Cerebellar nuclear complex (tissue), 1 donor: ENCODE results near the gene ZFR2.
"Not testable (repeated sequence)": the region's sequence is repeated elsewhere in the genome, so short reads cannot be mapped to it uniquely, and the experiment has no call there.

ENCODE experiments used
- DNase-seq, 2 experiments: peaks; one replicate each; lab custom pipeline; 2025; lab: John Stamatoyannopoulos, UW

Gene ZFR2

DNA sequence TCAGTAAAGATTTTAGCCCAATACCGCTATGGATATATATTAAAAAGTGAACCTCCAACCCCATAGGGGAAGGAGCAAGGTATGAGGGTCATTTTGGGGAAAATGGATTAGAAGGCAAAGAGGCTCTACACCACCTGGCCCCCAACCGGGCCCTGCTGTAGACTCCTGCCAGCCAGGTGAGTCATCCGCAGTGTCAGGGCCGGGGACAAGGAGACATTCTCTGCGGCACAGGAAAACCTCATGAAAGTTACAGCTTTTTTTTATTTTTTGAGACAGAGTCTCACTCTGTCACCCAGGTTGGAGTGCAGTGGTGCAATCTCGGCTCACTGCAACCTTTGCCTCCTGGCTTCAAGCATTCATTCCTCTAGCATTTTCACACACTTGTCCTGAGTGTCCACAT is 32.0 kb downstream of the ZFR2 start:
- DNase-seq: no peak

GRCh38 chr19:3835055-3835435 is 33.8 kb downstream of the ZFR2 start:
- DNase-seq: no peak

DNA sequence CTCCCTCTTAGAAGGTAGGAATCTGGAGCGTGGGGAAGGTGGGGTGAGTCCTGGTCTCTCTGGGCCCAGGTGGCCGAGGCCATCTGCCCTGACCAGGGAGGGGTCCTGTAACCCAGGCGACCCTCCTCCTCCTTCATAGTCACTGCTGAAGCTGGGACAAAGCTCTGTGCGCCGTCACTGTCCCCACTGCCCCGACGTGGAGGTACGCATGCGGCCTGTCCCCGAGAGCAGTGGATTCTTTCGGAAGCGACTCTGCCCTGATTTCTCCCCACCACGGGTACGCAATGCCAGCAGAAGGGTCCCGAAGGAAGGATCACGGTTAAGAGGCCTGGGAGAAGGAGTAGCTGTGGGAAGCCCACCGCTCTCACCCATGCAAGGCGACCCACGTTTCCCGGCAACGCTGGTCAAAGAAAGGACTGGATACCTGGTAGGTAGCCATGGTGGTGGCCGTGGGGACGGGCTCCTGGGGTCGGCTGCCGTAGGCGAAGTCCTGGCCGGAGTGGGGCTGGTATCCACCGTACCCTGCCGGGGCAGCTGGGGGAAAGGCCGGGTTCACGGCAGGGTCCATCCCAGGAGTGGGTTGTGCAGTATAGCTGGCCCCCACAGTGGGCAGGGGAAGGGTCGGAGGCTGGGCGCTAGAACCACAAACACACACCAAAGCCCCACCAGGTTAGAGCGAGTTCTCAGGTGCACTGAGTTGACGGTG is 34.3 kb downstream of the ZFR2 start:
- DNase-seq: no peak

GRCh38 chr19:3833578-3834348 is 35.1 kb downstream of the ZFR2 start:
- no peak for DNase-seq

DNA sequence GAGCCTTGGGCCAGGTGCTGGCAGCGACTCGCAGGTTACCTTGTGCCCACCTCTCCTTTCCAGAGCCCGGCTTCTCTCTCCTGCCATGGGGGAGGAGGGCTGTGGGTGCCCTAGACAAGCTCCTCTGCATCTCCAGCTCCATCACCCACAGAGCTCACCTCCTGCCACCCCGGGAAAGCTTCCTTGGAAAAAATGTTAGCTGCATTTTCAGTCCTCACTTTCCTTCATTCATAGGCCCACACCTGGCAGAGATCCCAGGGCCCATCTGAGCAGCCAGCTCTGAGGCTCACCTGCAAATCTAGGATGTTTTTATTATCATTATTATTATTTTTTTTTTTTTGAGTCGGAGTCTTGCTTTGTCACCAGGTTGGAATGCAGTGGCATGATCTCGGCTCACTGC is 36.8 kb downstream of the ZFR2 start:
- no peak for DNase-seq

- DNase-seq: no peak
Measured at GRCh38 chr19:3831601-3832000, 37.2 kb downstream of the ZFR2 start.

DNA sequence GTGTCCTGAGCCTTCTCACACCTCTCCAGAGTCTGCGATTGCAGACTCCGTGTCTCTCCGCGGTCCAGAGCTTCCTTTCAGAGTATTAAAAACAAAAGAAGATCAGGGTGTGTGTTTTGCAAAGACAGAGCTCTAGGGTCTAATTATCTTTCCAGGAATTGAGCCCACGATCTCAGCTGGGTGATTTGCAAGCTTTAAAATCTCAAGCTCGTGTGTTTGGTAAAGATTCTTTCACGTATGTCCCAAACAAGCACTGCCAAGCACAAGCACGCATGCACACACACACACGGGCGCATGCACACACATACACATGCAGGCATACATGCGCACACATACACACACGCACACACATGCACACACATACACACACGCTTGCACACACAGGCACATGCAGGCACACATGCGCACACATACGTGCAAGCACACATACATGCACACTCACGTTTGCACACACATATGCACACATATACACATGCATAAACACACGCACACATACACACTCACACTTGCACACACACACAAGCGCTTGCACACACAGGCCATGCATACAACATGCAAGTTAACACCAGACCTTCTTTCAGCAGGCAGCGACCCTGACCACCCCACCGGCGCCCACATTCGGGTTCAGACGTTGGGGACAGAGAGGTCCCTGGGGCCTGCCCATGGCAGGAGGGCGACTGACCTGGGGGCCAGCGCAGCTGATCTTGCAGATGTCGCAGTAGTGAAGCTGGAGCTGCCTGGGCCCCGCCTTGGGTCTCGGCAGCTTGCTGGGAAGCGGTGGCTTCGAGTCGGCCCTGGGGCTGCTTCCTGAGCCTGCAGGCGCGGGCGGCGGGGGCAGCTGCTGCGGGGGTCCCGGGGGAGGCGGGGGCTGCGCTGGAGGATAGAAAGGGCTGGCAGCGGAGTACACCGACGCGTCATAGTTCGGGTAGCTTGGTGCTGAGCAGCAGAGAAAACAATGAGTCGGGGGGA is 37.9 kb downstream of the ZFR2 start:
- DNase-seq: no peak

DNA sequence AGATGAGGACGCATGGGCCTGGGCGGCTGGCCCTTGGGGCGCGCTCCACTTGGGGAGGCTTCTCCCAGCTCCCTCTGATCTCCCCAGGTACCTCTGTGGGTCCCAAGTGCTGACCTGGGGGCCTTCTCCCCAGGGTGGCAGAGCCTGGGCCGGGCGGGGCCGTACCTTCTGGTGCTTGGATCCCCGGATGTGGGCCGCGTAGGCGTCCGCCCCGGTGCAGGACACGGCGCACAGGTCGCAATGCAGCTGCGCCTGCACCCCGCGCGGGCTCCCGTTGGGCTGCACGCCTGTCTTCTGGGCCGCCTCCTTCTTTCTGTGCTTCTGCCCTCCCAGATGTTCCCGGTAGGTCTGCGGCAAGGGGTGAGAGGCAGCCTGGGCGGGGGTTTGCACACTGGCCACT is 41.5 kb downstream of the ZFR2 start:
- no peak for DNase-seq

GRCh38 chr19:3826163-3826562 is 42.7 kb downstream of the ZFR2 start:
- DNase-seq: no peak

- no peak for DNase-seq
Measured at GRCh38 chr19:3825286-3825956, 43.4 kb downstream of the ZFR2 start.

DNA sequence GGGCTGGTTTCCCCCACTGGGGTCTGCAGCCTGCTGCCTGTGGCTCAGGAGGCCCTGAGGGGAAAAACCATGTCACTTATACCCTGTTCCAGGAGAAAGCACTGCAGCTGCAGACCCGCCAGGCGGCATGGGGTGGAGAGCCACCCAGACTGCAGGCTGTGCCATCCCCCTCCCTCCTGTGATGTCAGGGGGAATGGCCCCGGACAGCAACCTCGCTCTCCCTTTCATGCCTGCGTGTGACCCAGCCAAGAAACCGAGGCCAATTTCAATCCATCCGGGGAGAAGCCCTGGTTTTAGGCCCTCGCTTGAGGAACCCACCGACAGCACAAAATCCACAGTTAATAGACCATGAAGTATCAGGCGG is 45.5 kb downstream of the ZFR2 start:
- no peak for DNase-seq

- no peak for DNase-seq
Measured at GRCh38 chr19:3822683-3823349, 46.0 kb downstream of the ZFR2 start.

- no peak for DNase-seq
Measured at GRCh38 chr19:3821857-3822364, 46.9 kb downstream of the ZFR2 start.

DNA sequence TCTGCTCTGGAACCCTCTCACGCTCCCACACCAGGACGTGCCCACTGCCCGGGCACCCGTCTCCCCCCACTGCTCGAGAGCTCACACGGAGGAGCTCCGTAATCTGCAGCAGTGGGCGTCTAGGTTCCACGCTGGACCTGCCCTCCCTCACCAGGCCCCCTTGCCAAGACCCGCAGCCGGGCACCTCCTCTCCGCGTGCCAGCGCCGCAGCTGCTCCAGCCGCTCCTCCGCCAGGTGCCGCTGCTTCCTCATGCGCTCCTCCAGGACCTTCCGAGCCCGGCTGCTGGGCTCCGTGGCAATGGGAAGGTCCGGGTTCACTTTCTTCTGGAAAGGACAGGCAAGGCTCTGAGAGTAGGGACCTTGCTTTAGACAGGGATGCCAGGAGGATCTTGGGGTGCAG is 47.7 kb downstream of the ZFR2 start:
- DNase-seq: no peak

GRCh38 chr19:3819989-3820388 is 48.8 kb downstream of the ZFR2 start:
- no peak for DNase-seq

GRCh38 chr19:3818918-3819317 is 49.9 kb downstream of the ZFR2 start:
- DNase-seq: no peak

DNA sequence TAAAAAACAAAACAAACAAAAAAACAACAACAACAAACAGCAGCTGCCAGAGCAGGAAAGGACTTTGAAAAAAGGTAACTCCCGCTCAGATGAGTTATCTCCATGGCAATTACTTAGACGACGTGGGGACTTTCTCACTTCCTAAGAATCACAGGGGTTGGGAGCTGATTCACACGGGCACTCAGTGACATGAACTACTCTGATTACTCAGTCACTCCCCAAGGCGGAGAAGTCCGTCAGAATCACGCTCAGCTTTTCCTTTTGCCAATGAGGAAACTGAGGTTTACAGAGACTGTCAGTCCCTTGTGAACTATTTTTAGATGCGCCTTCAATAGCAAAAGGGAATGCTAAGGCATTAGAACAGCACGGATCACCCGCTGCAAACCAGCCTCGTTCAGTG is 50.4 kb downstream of the ZFR2 start:
- no peak for DNase-seq

- no peak for DNase-seq
Measured at GRCh38 chr19:3817761-3818160, 51.1 kb downstream of the ZFR2 start.

DNA sequence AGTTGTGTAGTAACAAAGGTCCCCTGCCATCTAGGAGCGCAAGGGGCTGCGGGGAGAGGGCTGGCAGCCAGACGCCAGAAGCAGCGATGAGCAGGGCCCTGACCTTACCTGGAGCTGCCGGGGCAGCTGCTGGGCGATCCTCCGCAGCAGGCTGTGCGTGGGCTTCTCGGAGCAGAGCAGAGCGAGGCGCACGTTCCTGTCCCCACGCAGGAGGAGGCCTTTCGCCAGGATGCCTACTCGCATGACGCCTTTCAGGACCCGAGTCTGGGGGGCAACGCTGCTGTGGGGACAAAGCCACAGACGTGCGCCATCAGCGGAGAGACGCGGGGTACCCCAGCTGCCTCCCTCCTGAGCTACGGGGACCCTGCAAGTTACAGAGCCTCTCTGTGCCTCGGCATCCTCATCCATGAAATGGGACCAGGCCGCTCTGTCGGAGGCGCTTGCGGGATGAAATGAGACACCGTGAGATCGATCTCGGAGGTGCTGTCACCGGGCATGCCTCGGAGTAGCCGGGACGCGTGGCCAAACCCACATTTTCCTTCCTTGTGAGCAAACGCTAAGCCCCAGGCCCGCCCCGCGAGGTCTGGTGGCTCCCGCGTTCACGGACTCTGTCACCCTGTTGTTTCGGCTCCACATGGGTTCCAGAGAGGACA is 52.1 kb downstream of the ZFR2 start:
- no peak for DNase-seq

DNA sequence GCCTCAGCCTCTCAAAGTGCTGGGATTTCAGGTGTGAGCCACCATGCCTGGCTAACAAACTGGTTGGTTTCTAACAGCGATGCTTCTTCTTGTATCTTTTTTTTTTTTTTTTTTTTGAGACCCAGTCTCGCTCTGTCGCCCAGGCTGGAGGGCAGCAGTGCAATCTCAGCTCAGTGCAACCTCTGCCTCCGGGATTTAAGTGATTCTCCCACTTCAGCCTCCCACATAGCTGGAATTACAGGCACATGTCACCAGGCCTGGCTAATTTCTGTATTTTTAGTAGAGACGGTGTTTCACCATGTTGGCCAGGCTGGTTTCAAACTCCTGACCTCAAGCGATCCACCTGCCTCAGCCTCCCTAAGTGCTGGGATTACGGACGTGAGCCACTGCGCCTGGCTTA is 52.7 kb downstream of the ZFR2 start:
- DNase-seq: not testable (repeated sequence)

GRCh38 chr19:3814648-3815047 is 54.2 kb downstream of the ZFR2 start:
- DNase-seq: no peak
